GM12878 (cell line): Measurements from ENCODE around the gene MYO7A. TPM values are rescaled to one million over a fixed set of nuclear protein-coding genes. Genes with fewer than 3 reads are reported as not detected.

ENCODE experiments used
- ATAC-seq: fragments of 200-7000 bp; cut with Tn5 transposase; 3 replicates; pipeline ENCODE4 v1.9.1; 2020; ENCODE audit warnings: mild to moderate bottlenecking, moderate library complexity
- BruUV-seq: library from RNA; stranded (reverse); fragments of 400-500 nt; replicated peaks from 2 replicates; lab custom pipeline; 2021; lab: Mats Ljungman, UMichigan
- CTCF ChIA-PET: fragments of 300-600 bp; sonication (Branson Sonifier 250); formaldehyde crosslinking; extraction: SDS; loops from one replicate; lab custom pipeline; 2021; ENCODE audit warnings: inconsistent platforms; lab: Yijun Ruan, JAX
- POLR2A ChIA-PET: fragments of 350-600 bp; formaldehyde crosslinking; extraction: SDS; loops from one replicate; lab custom pipeline; 2021; ENCODE audit warnings: inconsistent platforms; lab: Charles Lee
- RAD21 ChIA-PET: fragments of 300-600 bp; sonication (Branson Sonifier 250); formaldehyde crosslinking; loops from one replicate; lab custom pipeline; 2023; ENCODE audit warnings: antibody characterized with exemption; ENCODE audit not compliant: unreplicated experiment; lab: Charles Lee
- SMC1A ChIA-PET: fragments of 300-600 bp; sonication (Branson Sonifier 250); formaldehyde crosslinking; loops from one replicate; lab custom pipeline; 2023; ENCODE audit not compliant: unreplicated experiment, uncharacterized antibody; lab: Charles Lee
- DNase-seq: peaks from one replicate; pipeline ENCODE4 v3.0.0-alpha.2; 2011; ENCODE audit warnings: low read depth, low spot score
- FAIRE-seq: peaks from 3 replicates; lab custom pipeline; 2011; peaks lifted over from hg19 to GRCh38; lab: Jason Lieb, UNC
- H2AFZ ChIP-seq: 2 replicates; pipeline ENCODE4 v1.6.0; 2011; ENCODE audit warnings: low read depth, low read length, control low read depth; ENCODE audit not compliant: control insufficient read depth
- H3K27ac ChIP-seq: 2 replicates; pipeline ENCODE4 v1.5.1; 2011; ENCODE audit warnings: control low read depth; ENCODE audit not compliant: control insufficient read depth, insufficient read depth
- H3K27me3 ChIP-seq, 2 experiments: replicated peaks in 1 of 2; 2 replicates each; pipeline versions ENCODE4 v1.6.0 to v1.6.1; 2011; ENCODE audit warnings: low read length in 1 of 2; ENCODE audit not compliant: control insufficient read depth in 2 of 2, insufficient read depth in 2 of 2
- H3K36me3 ChIP-seq, 2 experiments: 2 replicates each; pipeline ENCODE4 v1.5.1; 2011; ENCODE audit warnings: low read length in 1 of 2; ENCODE audit not compliant: control insufficient read depth in 2 of 2, insufficient read depth in 2 of 2
- H3K4me1 ChIP-seq: 2 replicates; pipeline ENCODE4 v1.6.1; 2011; ENCODE audit warnings: mild to moderate bottlenecking, low read length, moderate library complexity, mixed read lengths; ENCODE audit not compliant: control insufficient read depth, insufficient read depth
- H3K4me2 ChIP-seq: 2 replicates; pipeline ENCODE4 v1.6.0; 2011; ENCODE audit warnings: control low read depth; ENCODE audit not compliant: control insufficient read depth, insufficient read depth
- H3K4me3 ChIP-seq: fragments of 200-600 bp; sonication (generic); 2 replicates; pipeline ENCODE4 v1.5.1; 2016
- H3K79me2 ChIP-seq: 2 replicates; pipeline ENCODE4 v1.6.0; 2011; ENCODE audit warnings: low read length; ENCODE audit not compliant: control insufficient read depth, insufficient read depth
- H3K9ac ChIP-seq: 2 replicates; pipeline ENCODE4 v1.8.0; 2011; ENCODE audit warnings: low read length, control low read depth, mixed read lengths; ENCODE audit not compliant: control insufficient read depth, insufficient read depth
- H3K9me3 ChIP-seq: replicated peaks from 3 replicates; pipeline ENCODE4 v1.5.1; 2011; ENCODE audit warnings: mild to moderate bottlenecking, low read length; ENCODE audit not compliant: control insufficient read depth, insufficient read depth
- H4K20me1 ChIP-seq: 2 replicates; pipeline ENCODE4 v1.6.0; 2011; ENCODE audit not compliant: control insufficient read depth, insufficient read depth
- BCL11A ChIP-seq: IDR thresholded peaks from 2 replicates; pipeline ENCODE4 v1.6.1; 2011; ENCODE audit warnings: low read depth, low read length
- BMI1 ChIP-seq: fragments of 450-650 bp; IDR thresholded peaks from 2 replicates; pipeline ENCODE4 v1.6.1; 2016; ENCODE audit warnings: mild to moderate bottlenecking, moderate library complexity, borderline replicate concordance
- CBX5 ChIP-seq: sonication (generic); IDR thresholded peaks from 2 replicates; pipeline ENCODE4 v1.6.1; 2016; ENCODE audit warnings: low read depth, moderate library complexity, mild to moderate bottlenecking, inconsistent platforms
- EP300 ChIP-seq, 2 experiments: fragments of 150-350 bp in 1 of 2; IDR thresholded peaks; 2 replicates each; pipeline ENCODE4 v1.6.1; 2011 to 2012; ENCODE audit warnings: low read depth in 2 of 2, low read length in 2 of 2, borderline replicate concordance in 1 of 2, improper control_type of control experiment in 1 of 2, inconsistent platforms in 1 of 2; ENCODE audit not compliant: control insufficient read depth in 1 of 2
- FOXK2 ChIP-seq: fragments of 450-650 bp; IDR thresholded peaks from 2 replicates; pipeline ENCODE4 v1.6.1; 2017; ENCODE audit warnings: mild to moderate bottlenecking, moderate library complexity
- GATAD2B ChIP-seq: fragments of 450-650 bp; conservative IDR thresholded peaks from 2 replicates; pipeline ENCODE4 v1.6.1; 2017; ENCODE audit warnings: low read depth, mild to moderate bottlenecking, moderate library complexity
- MXI1 ChIP-seq: fragments of 150-350 bp; IDR thresholded peaks from 2 replicates; pipeline ENCODE4 v1.6.1; 2011; ENCODE audit warnings: low read depth, mild to moderate bottlenecking, inconsistent platforms, low read length, improper control_type of control experiment
- RB1 ChIP-seq: fragments of 450-650 bp; formaldehyde crosslinking; IDR thresholded peaks from 2 replicates; pipeline ENCODE4 v1.6.1; 2017; ENCODE audit warnings: mild to moderate bottlenecking, borderline replicate concordance
- RBBP5 ChIP-seq: fragments of 200-600 bp; sonication (generic); conservative IDR thresholded peaks from 2 replicates; pipeline ENCODE4 v1.6.1; 2016
- SMAD1 ChIP-seq: fragments of 450-650 bp; IDR thresholded peaks from 2 replicates; pipeline ENCODE4 v1.6.1; 2018; ENCODE audit warnings: mild to moderate bottlenecking, low read depth; ENCODE audit not compliant: partially characterized antibody
- WGBS: methylation state at CpG from one replicate; pipeline ENCODE4 v1.1.6; 2016; ENCODE audit warnings: low lambda C conversion rate; ENCODE audit not compliant: insufficient replicate concordance, insufficient coverage; ENCODE audit errors: missing lambda C conversion rate; 5-methylcytosine and 5-hydroxymethylcytosine counted together
- in situ Hi-C: fragments of 300-500 bp; cut with MboI; formaldehyde crosslinking; loops from 9 replicates; pipeline ENCODE4 v1.14.3; 2018; ENCODE audit warnings: mixed read lengths
- intact Hi-C: fragments of 100-400 bp; cut with micrococcal nuclease; formaldehyde crosslinking; loops from one replicate; pipeline ENCODE4 v1.14.2; 2022; ENCODE audit not compliant: unreplicated experiment
- polyA plus RNA-seq, 11 experiments: library from polyadenylated mRNA; depleted of rRNA in 4 of 11; unstranded in 6 of 11; stranded (reverse) in 5 of 11; fragments of >200 nt; fragmentation: Nextera tagmentation in 4 of 11; fragmentation: Illumina TruSeq in 1 of 11; extraction: Ambion mirVana in 4 of 11; extraction: Trizol in 1 of 11; gene quantifications; 1 replicate in 1 of 11; 2 replicates in 10 of 11; pipeline versions ENCODE4 v1.2.1 to v1.2.3, GENCODE V29; 2011 to 2016; ENCODE audit warnings: inconsistent platforms in 2 of 11, missing spikeins in 2 of 11, low read depth in 1 of 11
- total RNA-seq, 4 experiments: library from RNA; depleted of rRNA in 3 of 4; stranded (reverse); fragments of >200 nt in 3 of 4; fragmentation: Illumina TruSeq in 1 of 4; extraction: Trizol in 1 of 4; gene quantifications; 2 replicates each; pipeline versions ENCODE4 v1.2.1 to v1.2.3, GENCODE V29; 2013 to 2021
- TF ChIP-seq, protein P1 (sequence below): fragments of 450-650 bp; IDR thresholded peaks from 2 replicates; pipeline ENCODE4 v1.6.1; 2017; ENCODE audit warnings: borderline replicate concordance

Gene MYO7A
- total and polyA plus RNA-seq, 10 of the 15 experiments (the other 5 are each of a cell fraction or from before 2014, with no cell fraction given): 0.01 to 0.21 (median 0.04) TPM; not detected in 6

- Histone ChIP-seq H2AFZ (no peak overlapping the region), H3K79me2 (no peaks in the 10 kb centered on the region), H3K36me3 (no peaks in the 10 kb centered on the region), H3K27ac (no peak overlapping the region), H3K4me2 (no peak overlapping the region), H3K9ac (no peak overlapping the region), H3K4me1 (0 out of 2 replicates have a peak, but pooled peaks cover 3% of the 10 kb centered on the region), H3K4me3 (no peak overlapping the region), H4K20me1 (no peaks in the 10 kb centered on the region), H3K9me3 (no peaks in the 10 kb centered on the region), H3K27me3 (peaks cover 0 to 3% of the 10 kb centered on the region in 2 experiments; a peak in 2 of 4 replicates)
- no peak for TF ChIP-seq FOXK2
- no peak for TF ChIP-seq MXI1
- no peak for TF ChIP-seq GATAD2B
- no peak for TF ChIP-seq BMI1
- no peak for TF ChIP-seq CBX5
- TF ChIP-seq, protein P1, sequence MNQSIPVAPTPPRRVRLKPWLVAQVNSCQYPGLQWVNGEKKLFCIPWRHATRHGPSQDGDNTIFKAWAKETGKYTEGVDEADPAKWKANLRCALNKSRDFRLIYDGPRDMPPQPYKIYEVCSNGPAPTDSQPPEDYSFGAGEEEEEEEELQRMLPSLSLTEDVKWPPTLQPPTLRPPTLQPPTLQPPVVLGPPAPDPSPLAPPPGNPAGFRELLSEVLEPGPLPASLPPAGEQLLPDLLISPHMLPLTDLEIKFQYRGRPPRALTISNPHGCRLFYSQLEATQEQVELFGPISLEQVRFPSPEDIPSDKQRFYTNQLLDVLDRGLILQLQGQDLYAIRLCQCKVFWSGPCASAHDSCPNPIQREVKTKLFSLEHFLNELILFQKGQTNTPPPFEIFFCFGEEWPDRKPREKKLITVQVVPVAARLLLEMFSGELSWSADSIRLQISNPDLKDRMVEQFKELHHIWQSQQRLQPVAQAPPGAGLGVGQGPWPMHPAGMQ: no peak
- no peak for TF ChIP-seq RBBP5
- no peak for TF ChIP-seq EP300 (IDR thresholded peaks at IDR 0.05; ENCODE audit: borderline replicate concordance in 1 of 2, control insufficient read depth in 1 of 2, low read depth in 2 of 2, low read length in 2 of 2)
- TF ChIP-seq RB1: no peak
- no peak for TF ChIP-seq SMAD1
- TF ChIP-seq BCL11A: no peak
- 20% methylated on average over 8 of the region's 8 CpGs for WGBS
- ChIA-PET CTCF (interaction anchor here (0.7 kb wide), 1 partner anchor 16 kb away, joined by 3 read pairs; no protein-coding TSS in a partner anchor), RAD21 (no interaction called here), POLR2A (no interaction called here), SMC1A (no interaction called here)
- FAIRE-seq (no peak), DNase-seq (no peak), ATAC-seq (no peak)
- intact Hi-C loops: no loop called here
- in situ Hi-C loops: no loop called here
- BruUV-seq: no TSS peak
Measured at GRCh38 chr11:77123591-77123990, 4.5 kb upstream of the MYO7A start.
